HG02623 (cell line): ENCODE data around the gene FOXB1.

ENCODE experiments used
- ATAC-seq: cut with Tn5 transposase; IDR thresholded peaks from one replicate; pipeline ENCODE4 v1.9.1; 2021; ENCODE audit warnings: moderate library complexity; ENCODE audit not compliant: unreplicated experiment

The FOXB1 gene

GRCh38 chr15:60004009-60004845 is at the start of gene FOXB1:
FOXB1 (plus strand) TSS chr15:60004311; CDS start chr15:60004964, 653 bp downstream.
- ATAC-seq: no peak

DNA sequence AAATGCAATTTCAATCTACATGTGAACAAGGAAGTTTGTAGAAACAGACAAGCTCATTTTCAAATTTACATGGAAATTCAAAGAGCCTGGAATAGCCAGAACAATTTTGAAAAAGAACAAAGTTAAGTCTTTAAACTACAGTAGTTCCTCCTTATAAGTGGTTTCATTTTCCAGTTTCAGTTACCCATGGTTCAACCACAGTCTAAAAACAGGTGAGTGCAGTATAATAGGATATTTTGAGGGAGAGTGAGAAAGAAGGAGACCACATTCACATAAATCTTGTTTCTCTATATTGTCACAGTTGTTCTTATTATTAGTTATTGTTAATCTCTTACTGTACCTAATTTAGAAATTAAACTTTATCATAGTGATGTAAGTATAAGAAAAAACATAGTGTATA is 45.8 kb upstream of the FOXB1 start:
- ATAC-seq: no peak

DNA sequence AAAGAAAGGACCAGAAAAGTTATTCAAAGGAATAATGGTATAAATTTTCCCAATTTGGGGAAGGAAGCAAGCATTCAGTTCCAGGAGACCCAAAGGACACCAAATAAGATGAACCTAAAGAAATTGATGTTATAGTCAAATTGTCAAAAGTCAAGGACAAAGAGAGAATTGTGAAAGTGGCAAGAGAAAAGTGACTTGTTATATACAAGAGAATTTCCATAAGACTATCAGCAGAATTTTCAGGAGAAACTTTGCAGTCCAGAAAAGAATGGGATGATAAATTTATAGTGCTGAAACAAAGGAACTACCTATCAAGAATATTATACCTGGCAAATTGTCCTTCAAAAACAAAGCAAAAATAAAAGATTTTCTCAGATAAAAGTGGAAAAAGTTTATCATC is 43.8 kb upstream of the FOXB1 start:
- ATAC-seq: no peak

GRCh38 chr15:59963322-59963721 is 40.8 kb upstream of the FOXB1 start:
- ATAC-seq: no peak

- no peak for ATAC-seq
These were observed 40.2 kb upstream of the FOXB1 start for GRCh38 chr15:59963925-59964324.

DNA sequence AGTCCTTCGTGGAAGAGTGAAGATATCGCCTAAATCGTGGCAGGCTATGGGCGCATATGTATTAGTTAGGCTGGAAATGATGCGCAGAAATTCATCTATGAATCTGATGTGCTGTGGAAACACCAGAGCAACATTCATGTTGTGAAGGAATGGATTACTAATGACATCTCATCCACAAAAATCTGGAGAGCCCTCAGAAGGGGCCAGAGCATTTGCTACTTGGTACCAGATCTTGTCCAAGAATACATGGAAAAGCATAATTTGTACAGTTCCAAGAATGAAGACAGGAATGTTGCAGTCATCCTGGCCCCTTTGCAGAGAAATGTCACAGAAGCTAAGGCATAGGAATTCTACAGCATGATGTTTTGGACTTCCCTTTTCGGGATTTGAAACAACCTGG is 38.4 kb upstream of the FOXB1 start:
- ATAC-seq: no peak

DNA sequence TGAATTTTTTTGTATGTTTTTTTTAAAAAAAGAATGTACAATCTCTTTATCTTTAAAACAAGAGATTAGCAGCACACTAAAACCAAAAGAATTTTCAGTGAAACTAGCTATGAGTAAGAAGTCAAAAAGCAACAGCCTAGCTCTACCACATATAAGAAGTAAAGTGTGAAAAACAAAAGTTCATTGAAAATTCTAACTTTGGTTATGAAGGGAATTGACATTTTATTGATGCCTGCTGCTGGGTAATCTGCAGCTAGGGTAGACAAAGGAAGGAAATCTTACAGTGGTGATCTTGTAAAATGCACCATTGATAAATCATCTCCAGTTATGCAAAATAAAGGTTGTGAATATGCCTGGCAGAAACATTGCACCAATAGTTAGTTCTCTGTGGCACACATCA is 37.8 kb upstream of the FOXB1 start:
- ATAC-seq: no peak

GRCh38 chr15:59968314-59968713 is 35.8 kb upstream of the FOXB1 start:
- no peak for ATAC-seq

DNA sequence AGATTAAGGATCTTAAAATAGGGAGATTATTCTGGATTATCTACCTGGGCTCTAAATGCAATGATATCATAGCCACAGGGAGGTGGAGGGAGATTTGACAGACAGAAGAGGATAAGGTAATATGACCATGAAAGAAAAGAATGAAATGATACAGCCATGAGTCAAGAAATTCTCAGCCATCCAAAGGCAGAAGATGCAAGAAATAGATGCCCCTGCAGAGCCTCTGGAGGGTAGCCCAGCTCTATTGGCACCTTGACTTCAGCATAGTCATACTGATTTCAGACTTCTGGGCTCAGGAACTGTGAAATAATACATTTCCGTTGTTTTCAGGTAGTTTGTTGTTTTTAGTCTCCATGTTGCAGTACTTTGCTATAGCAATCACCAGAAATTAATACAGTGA is 31.9 kb upstream of the FOXB1 start:
- no peak for ATAC-seq

- no peak for ATAC-seq
These were observed 27.4 kb upstream of the FOXB1 start for GRCh38 chr15:59976480-59977271.

DNA sequence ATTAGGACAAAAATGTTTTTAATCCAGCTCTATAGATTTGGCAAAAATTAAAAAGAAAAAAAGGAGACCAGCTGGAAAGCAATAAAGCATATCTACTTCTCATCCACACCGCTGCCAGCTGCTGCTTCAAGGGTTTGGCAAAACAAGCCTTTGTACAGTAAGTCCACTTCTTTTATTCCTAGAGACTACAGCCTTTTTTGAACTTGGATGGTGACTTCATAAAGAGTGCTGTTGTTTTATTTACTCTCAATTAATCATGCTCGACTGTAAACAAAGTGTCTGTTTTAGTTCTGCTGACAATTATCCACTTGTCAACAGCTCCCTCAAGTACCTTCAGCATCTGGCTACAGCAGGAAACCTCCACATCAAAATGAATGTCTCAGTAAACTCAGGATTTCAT is 12.3 kb upstream of the FOXB1 start:
- ATAC-seq: no peak

DNA sequence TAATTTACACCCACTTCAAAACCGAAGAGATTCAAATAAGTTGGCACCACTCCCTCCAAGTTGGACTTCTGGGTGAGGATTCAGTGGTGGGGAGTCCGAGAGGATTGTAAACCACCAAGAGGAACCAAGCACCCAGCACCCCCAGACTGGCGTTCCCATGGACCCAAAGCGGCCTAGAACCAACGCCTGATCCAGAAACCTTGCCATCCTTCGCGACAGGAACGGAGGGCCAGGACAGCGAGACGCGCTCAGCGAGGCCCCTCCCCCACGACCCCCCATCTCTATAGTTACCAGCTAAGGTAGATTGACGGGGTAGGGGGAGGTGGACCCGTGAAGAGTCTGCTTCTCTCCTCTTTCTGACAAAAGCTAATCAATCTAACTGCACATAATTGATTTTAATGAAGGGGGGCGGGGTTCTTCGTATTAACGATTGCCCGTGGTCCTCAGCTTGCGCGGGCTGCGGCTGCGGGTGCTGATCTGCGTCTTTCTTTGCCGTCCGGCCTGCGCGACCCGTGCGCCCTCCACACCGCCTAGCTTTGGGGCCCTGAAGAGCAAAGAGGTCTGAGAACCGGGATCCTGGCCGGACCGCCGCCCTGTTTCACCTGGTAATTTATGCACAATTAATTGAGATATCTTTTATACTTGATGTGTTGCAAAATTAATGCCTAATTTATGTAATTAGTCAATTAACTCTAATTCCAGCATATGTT is 10.9 kb upstream of the FOXB1 start:
- ATAC-seq: no peak

DNA sequence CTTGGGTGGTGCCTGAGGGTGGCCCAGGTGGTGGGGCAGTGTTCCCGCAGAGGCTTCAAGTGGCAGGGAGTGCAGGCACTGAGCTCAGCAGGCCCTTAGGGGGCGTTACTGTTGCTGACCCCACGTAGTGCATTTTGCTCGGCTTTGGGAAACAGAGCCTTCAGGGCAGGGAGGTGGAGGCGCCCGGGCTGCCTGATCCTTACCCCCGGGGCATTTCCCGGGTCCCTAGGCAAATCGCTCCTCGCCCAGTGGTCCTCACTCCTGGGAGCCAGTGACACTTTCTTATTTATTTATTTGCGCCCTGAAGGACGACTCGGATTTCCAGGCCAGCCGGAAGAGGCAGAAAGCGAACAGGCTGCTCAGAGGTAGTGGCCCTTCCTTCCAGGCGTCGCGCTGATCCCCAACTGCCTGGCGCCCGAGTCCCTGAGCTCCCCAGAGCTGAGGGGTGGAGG is 10.1 kb upstream of the FOXB1 start:
- no peak for ATAC-seq

GRCh38 chr15:59994526-59994887 is 9.6 kb upstream of the FOXB1 start:
- ATAC-seq: no peak

- ATAC-seq: no peak
These were observed 9.1 kb upstream of the FOXB1 start for GRCh38 chr15:59994888-59995557.

DNA sequence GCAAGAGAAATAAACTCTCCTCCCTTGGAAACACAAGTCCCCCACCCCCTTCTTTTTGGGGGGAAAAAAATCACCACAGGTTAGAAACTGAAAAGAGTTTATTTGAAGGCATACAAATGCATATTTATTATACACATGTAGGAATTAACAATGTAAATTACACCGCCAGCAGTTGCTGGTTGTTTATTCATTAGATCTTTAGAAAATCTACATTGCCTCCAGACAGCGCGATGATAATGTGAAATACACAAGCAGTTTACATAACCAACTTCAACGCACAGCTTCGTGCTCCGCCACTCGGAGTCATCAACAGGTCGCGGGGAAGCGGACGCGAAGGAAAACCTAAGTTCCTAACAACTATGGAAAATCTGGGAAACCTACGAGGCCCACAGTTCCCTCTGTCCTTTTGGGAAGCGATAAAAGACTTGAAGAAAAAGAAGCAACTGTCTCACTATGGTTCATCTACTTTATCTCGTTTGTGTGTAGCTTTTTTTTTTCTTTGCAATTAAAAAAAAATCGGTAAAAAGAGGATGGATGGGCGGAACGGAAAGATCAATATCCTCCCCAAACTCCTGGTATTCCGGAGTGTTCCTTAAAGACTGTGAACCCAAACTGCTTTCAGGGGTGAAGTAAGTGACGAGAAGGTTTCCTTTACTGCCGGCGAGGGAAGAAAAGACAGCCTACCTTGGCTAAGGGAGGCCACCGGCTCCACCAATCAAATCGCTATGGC is 8.4 kb upstream of the FOXB1 start:
- no peak for ATAC-seq

- ATAC-seq: no peak
These were observed 7.6 kb upstream of the FOXB1 start for GRCh38 chr15:59996298-59997041.

- ATAC-seq: no peak
These were observed 6.9 kb upstream of the FOXB1 start for GRCh38 chr15:59997070-59997701.

DNA sequence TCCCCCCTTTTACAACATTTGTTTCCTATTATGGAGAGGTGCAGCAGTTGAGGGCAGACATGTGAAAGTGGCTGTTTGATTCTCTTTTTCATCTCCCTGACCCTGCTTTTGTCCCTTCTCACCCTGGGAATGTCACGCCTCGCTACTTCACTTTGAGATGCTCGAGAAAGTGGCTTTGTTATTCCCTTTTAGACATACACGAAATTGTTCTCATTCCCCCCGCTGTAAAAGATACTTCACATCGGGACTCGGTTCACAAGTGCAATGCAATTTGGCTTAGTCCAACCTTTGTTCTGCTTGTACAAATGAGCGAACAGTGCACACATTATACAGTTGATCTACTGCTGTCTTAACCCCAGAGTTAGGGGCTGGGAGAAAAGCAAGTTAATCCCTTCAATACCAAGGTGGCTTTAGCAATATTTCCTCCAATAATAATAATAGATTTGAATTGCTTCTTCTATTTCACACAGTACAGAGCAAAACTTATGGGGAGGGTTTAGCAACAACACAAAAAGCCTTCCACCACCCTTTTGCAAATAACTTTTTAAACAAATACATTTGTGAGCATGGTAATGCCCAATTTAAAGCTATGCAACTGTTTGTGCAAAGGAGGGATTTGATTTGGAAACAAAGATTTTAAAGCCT is 5.7 kb upstream of the FOXB1 start:
- no peak for ATAC-seq
